Effector memory CD8-positive, alpha-beta T cell (primary cell): Measurements from ENCODE around the gene GBP7.
A peak's percentile ranks its signal among the peaks of the same experiment; 100 is the strongest.

Source experiments
- ATAC-seq: fragments of 150-1000 bp; cut with Tn5 transposase; replicated peaks from 2 replicates; pipeline ENCODE4 v1.10.0; 2021; ENCODE audit warnings: mild to moderate bottlenecking, moderate library complexity
- DNase-seq, 3 experiments: peaks; one replicate each; pipeline ENCODE4 v3.0.0; 2021
- H3K27ac Mint-ChIP-seq, 2 donors: one replicate each; pipeline ENCODE4 v1.8.0; 2022; ENCODE audit warnings: mild to moderate bottlenecking in 2 of 2, mixed read lengths in 2 of 2, moderate library complexity in 2 of 2
- H3K27me3 Mint-ChIP-seq, 2 donors: one replicate each; pipeline ENCODE4 v1.8.0; 2022; ENCODE audit warnings: mixed read lengths in 2 of 2
- H3K36me3 Mint-ChIP-seq: one replicate; pipeline ENCODE4 v1.8.0; 2022; ENCODE audit warnings: mild to moderate bottlenecking, moderate library complexity, mixed read lengths; ENCODE audit not compliant: insufficient read depth
- H3K4me1 Mint-ChIP-seq, 2 donors: one replicate each; pipeline ENCODE4 v1.8.0; 2022; ENCODE audit warnings: low read depth in 2 of 2, mixed read lengths in 2 of 2
- H3K4me3 Mint-ChIP-seq, 2 donors: one replicate each; pipeline ENCODE4 v1.8.0; 2022; ENCODE audit warnings: mild to moderate bottlenecking in 2 of 2, mixed read lengths in 2 of 2, moderate library complexity in 2 of 2
- H3K9me3 Mint-ChIP-seq, 2 donors: one replicate each; pipeline ENCODE4 v1.8.0; 2022; ENCODE audit warnings: mixed read lengths in 2 of 2

The GBP7 gene

DNA sequence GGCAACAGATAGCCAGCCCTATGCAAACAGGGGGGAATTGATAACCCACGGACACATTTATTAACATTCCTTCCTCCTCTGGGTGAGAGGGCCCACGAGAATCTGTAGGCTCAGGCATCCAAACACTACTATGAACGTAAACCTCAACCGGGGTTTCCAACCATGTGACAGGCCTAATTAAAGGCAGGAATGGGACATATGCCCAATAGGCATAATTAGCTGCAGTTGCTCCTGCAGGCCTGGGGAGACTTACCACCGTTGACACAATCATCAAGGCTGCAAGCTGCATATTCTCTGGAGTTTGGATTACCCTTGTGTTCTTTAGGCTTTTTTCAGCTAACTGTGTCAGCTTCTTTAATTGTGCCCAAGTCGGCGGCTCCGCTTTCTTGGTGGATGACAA is 88.6 kb downstream of the GBP7 start:
- ATAC-seq: no peak
- Mint-ChIP-seq H3K4me1 (peaks cover 0 to 5% of the 10 kb centered on the region in 2 donors), H3K4me3 (no peak overlapping the region), H3K9me3 (no peaks in the 10 kb centered on the region), H3K27me3 (no peaks in the 10 kb centered on the region), H3K36me3 (no peaks in the 10 kb centered on the region), H3K27ac (no peak overlapping the region)
- no peak for DNase-seq

DNA sequence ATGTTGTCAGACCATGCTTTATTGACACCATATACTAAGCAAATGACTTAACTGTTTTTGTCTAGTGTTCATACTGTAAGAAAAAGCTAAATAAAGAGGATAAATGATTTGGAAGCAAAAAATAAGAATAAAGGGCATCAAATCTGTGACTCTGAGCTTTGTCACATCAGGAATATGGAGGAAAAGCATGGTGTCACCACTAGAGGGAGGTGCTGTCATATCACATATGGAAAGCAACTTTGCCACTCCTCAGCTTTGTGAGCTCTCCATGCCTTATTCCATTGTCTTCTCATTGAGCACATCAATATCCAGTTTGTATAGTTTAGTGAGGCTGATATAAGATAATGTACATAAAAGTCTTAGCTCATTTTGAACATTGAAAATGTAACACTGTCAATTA is 90.0 kb downstream of the GBP7 start:
- no peak overlapping the region for H3K27ac Mint-ChIP-seq
- H3K4me1 Mint-ChIP-seq: peaks cover 0 to 5% of the 10 kb centered on the region in 2 donors
- no peaks in the 10 kb centered on the region for H3K9me3 Mint-ChIP-seq
- no peak overlapping the region for H3K4me3 Mint-ChIP-seq
- DNase-seq (peak; percentile 27 to 57 (median 35)), ATAC-seq (peak; percentile 56)
- no peaks in the 10 kb centered on the region for H3K27me3 Mint-ChIP-seq
- no peaks in the 10 kb centered on the region for H3K36me3 Mint-ChIP-seq
